ENCODE measurements around the gene TRIM15. TPM values are rescaled to one million over a fixed set of nuclear protein-coding genes. Genes with fewer than 3 reads are reported as not detected.

Gene TRIM15
- total and polyA plus RNA-seq, 2 of the 4 experiments (the other 2 are of a cell fraction) = not detected

GRCh38 chr6:30180145-30180544 is 16.8 kb downstream of the TRIM15 start:
- in situ Hi-C loops (cut with MboI; ENCODE audit: low sequenced_read_pairs) (no loop called here), intact Hi-C loops (cut with micrococcal nuclease) (no loop called here), dilution Hi-C loops (cut with HindIII; ENCODE audit: low sequenced_read_pairs, unreplicated experiment) (no loop called here)
- DNase-seq (no peak), ATAC-seq (ENCODE audit: low read depth) (no peak)
- ChIA-PET CTCF (no interaction called here), POLR2A (ENCODE audit: unreplicated experiment) (no interaction called here)
- no peak overlapping the region for H3K56ac ChIP-seq (ENCODE audit: extremely low read depth, insufficient read depth, low read length)
- no peak overlapping the region for H2BK20ac ChIP-seq (ENCODE audit: low read depth, low read length)
- no peak overlapping the region for H3K18ac ChIP-seq (ENCODE audit: low read depth, low read length)
- no peaks in the 10 kb centered on the region for H3K79me1 ChIP-seq (ENCODE audit: low read depth in 1 of 2, low read length in 2 of 2)
- H3K27ac ChIP-seq (ENCODE audit: insufficient read depth, low read length) = no peak overlapping the region
- peaks cover 4% of the 10 kb centered on the region for H3K27me3 ChIP-seq (ENCODE audit: control insufficient read depth, insufficient read depth, low read length)
- H3K9ac ChIP-seq (ENCODE audit: low read depth, low read length) = no peak overlapping the region
- no peak overlapping the region for H2AFZ ChIP-seq (replicated peaks; ENCODE audit: low read length, poor library complexity)
- TF ChIP-seq POLR2A (IDR thresholded peaks at IDR 0.05; ENCODE audit: low read depth, low read length) (no peak), MAZ (IDR thresholded peaks at IDR 0.05; ENCODE audit: borderline replicate concordance, low read depth, low read length) (no peak), BHLHE40 (IDR thresholded peaks at IDR 0.05; ENCODE audit: low read depth, low read length) (no peak), ELK1 (IDR thresholded peaks at IDR 0.05; ENCODE audit: borderline replicate concordance, low read depth, low read length) (no peak), FOS (IDR thresholded peaks at IDR 0.05; ENCODE audit: low read depth, low read length) (no peak), RAD21 (IDR thresholded peaks at IDR 0.05; ENCODE audit: low read length) (no peak), CHD1 (IDR thresholded peaks at IDR 0.05; ENCODE audit: low read depth, low read length) (no peak), RFX5 (IDR thresholded peaks at IDR 0.05; ENCODE audit: low read depth, low read length) (no peak)
- H3K36me3 ChIP-seq (ENCODE audit: control insufficient read depth, insufficient read depth, low read length) = peaks cover 3% of the 10 kb centered on the region; the same call in 1 of the 2 replicates
- no peak overlapping the region for H3K23ac ChIP-seq (ENCODE audit: low read depth, low read length)
- no peak overlapping the region for H3K4ac ChIP-seq (ENCODE audit: low read depth, low read length)
- no peak overlapping the region for H3K4me3 ChIP-seq (ENCODE audit: insufficient read depth, low read depth, low read length)
- H2AK9ac ChIP-seq (replicated peaks; ENCODE audit: low read depth, low read length, poor library complexity) = no peak overlapping the region
- no peak overlapping the region for H2BK120ac ChIP-seq (ENCODE audit: low read depth, low read length)
- no peak overlapping the region for H4K91ac ChIP-seq (ENCODE audit: insufficient read depth, low read depth, low read length)
- H2BK15ac ChIP-seq (ENCODE audit: low read depth, low read length) = no peak overlapping the region
- no TSS peak for BruUV-seq (replicated peaks)
- H4K8ac ChIP-seq (ENCODE audit: low read depth in 2 of 2, low read length in 2 of 2) = no peak overlapping the region
- H2AK5ac ChIP-seq (ENCODE audit: low read depth, low read length) = no peak overlapping the region
- H3K9me3 ChIP-seq (ENCODE audit: control insufficient read depth, insufficient read depth, low read length) = 0 out of 2 replicates have a peak, but pooled peaks cover 2% of the 10 kb centered on the region
- WGBS, 2 experiments (ENCODE audit: extremely low coverage in 2 of 2, insufficient read length in 1 of 2) = no CpG with 5 or more reads among the region's 1 CpG
- no peak overlapping the region for H2BK5ac ChIP-seq (ENCODE audit: low read depth, low read length, poor library complexity, severe bottlenecking)
- H3K4me2 ChIP-seq (ENCODE audit: low read depth, low read length) = no peak overlapping the region
- no peaks in the 10 kb centered on the region for H4K20me1 ChIP-seq (ENCODE audit: insufficient read depth, low read length)
- H3K4me1 ChIP-seq (ENCODE audit: control insufficient read depth, insufficient read depth, low read length) = no peaks in the 10 kb centered on the region
- no peak overlapping the region for H3K14ac ChIP-seq (replicated peaks; ENCODE audit: low read depth, low read length)
- no peak overlapping the region for H4K5ac ChIP-seq (ENCODE audit: low read depth, low read length)
- no peaks in the 10 kb centered on the region for H3K9me1 ChIP-seq (ENCODE audit: insufficient read depth, low read length)
